MCF 10A (cell line): ENCODE results near the gene TMEM131. TPM values are rescaled to one million over a fixed set of nuclear protein-coding genes. Genes with fewer than 3 reads are reported as not detected.

Experiments
- BruUV-seq: library from RNA; stranded (reverse); fragments of 400-500 nt; replicated peaks from 2 replicates; lab custom pipeline; 2021; lab: Mats Ljungman, UMichigan
- CTCF ChIA-PET: fragments of 300-600 bp; sonication (Branson Sonifier 250); formaldehyde crosslinking; extraction: SDS; loops from one replicate; lab custom pipeline; 2021; ENCODE audit warnings: antibody characterized with exemption, inconsistent platforms; lab: Yijun Ruan, JAX
- POLR2A ChIA-PET: fragments of 300-600, 350-650 bp; sonication (Branson Sonifier 250); formaldehyde crosslinking; extraction: SDS; loops from one replicate; lab custom pipeline; 2020; ENCODE audit warnings: antibody characterized with exemption, inconsistent platforms; lab: Yijun Ruan, JAX
- DNase-seq: peaks from one replicate; pipeline ENCODE4 v3.0.0-alpha.2; 2018; ENCODE audit not compliant: unreplicated experiment
- H3K27ac Mint-ChIP-seq: one replicate; pipeline ENCODE4 v1.8.0; 2022; ENCODE audit warnings: mild to moderate bottlenecking, low read depth, mixed read lengths; ENCODE audit not compliant: unreplicated experiment
- H3K27me3 Mint-ChIP-seq: one replicate; pipeline ENCODE4 v1.8.0; 2022; ENCODE audit warnings: mixed read lengths; ENCODE audit not compliant: insufficient read depth, unreplicated experiment
- H3K36me3 Mint-ChIP-seq: one replicate; pipeline ENCODE4 v1.8.0; 2022; ENCODE audit warnings: mild to moderate bottlenecking, moderate library complexity, mixed read lengths; ENCODE audit not compliant: insufficient read depth, unreplicated experiment
- H3K4me1 Mint-ChIP-seq: one replicate; pipeline ENCODE4 v1.8.0; 2022; ENCODE audit warnings: mixed read lengths; ENCODE audit not compliant: insufficient read depth, unreplicated experiment
- H3K4me3 Mint-ChIP-seq: one replicate; pipeline ENCODE4 v1.8.0; 2022; ENCODE audit warnings: mild to moderate bottlenecking, moderate library complexity, mixed read lengths; ENCODE audit not compliant: unreplicated experiment
- H3K9me3 Mint-ChIP-seq: one replicate; pipeline ENCODE4 v1.8.0; 2022; ENCODE audit warnings: mixed read lengths; ENCODE audit not compliant: unreplicated experiment
- CTCF ChIP-seq: fragments of 200-600 bp; IDR thresholded peaks from one replicate; pipeline ENCODE4 v1.8.0; 2022; ENCODE audit warnings: antibody characterized with exemption, mild to moderate bottlenecking; ENCODE audit not compliant: unreplicated experiment
- intact Hi-C: fragments of 100-400 bp; cut with micrococcal nuclease; formaldehyde crosslinking; loops from 2 replicates; pipeline ENCODE4 v1.14.1; 2022
- total RNA-seq: library from RNA; stranded (reverse); gene quantifications from 2 replicates; pipeline ENCODE4 v1.2.3, GENCODE V29; 2022

Gene TMEM131
- total RNA-seq, 1 experiment from 2014 or later = 42.2 TPM

- ChIA-PET POLR2A (no interaction called here), CTCF (interaction anchor here (1.1 to 6.8 kb wide), 3 partner anchors 11 to 57 kb away, joined by 5 to 40 read pairs (median 10); no protein-coding TSS in a partner anchor)
- Mint-ChIP-seq H3K4me1 (peaks cover 16% of the 10 kb centered on the region), H3K27me3 (no peaks in the 10 kb centered on the region), H3K27ac (no peak overlapping the region), H3K36me3 (peaks cover 53% of the 10 kb centered on the region), H3K4me3 (no peak overlapping the region), H3K9me3 (no peaks in the 10 kb centered on the region)
- DNase-seq = no peak
- intact Hi-C loops = no loop called here
- no TSS peak for BruUV-seq
- no peak for TF ChIP-seq CTCF
These were observed 240.3 kb downstream of the TMEM131 start for GRCh38 chr2:97755491-97755890.

- intact Hi-C loops = no loop called here
- TF ChIP-seq CTCF = no peak
- POLR2A ChIA-PET = interaction anchor here (0.6 to 0.8 kb wide), 2 partner anchors 12 to 109 kb away, joined by 3 to 4 read pairs; partner anchors contain the start of gene COX5B
- Mint-ChIP-seq H3K27ac (no peak overlapping the region), H3K9me3 (no peaks in the 10 kb centered on the region), H3K36me3 (peaks cover 46% of the 10 kb centered on the region), H3K4me3 (no peak overlapping the region), H3K27me3 (no peaks in the 10 kb centered on the region), H3K4me1 (peaks cover 16% of the 10 kb centered on the region)
- DNase-seq = no peak
- BruUV-seq = no TSS peak
- CTCF ChIA-PET = interaction anchor here (1.1 to 6.8 kb wide), 3 partner anchors 10 to 56 kb away, joined by 5 to 40 read pairs (median 10); no protein-coding TSS in a partner anchor
These were observed 240.9 kb downstream of the TMEM131 start for GRCh38 chr2:97754690-97755346.

GRCh38 chr2:97752342-97753334, 243.1 kb downstream of the TMEM131 start:
- CTCF ChIA-PET = interaction anchor here (0.6 to 6.8 kb wide), 5 partner anchors 8 to 73 kb away, joined by 3 to 40 read pairs (median 4); no protein-coding TSS in a partner anchor
- Mint-ChIP-seq H3K27ac (no peak overlapping the region), H3K9me3 (no peaks in the 10 kb centered on the region), H3K27me3 (no peaks in the 10 kb centered on the region), H3K4me3 (no peak overlapping the region), H3K4me1 (peaks cover 16% of the 10 kb centered on the region), H3K36me3 (peaks cover 29% of the 10 kb centered on the region)
- POLR2A ChIA-PET = interaction anchor here (0.6 kb wide), 1 partner anchor 153 kb away, joined by 3 read pairs; no protein-coding TSS in a partner anchor
- no peak for TF ChIP-seq CTCF
- DNase-seq = no peak
- no TSS peak for BruUV-seq
- intact Hi-C loops = no loop called here
